ENCODE data around the gene KRT84.
"Not testable (repeated sequence)": the region's sequence is repeated elsewhere in the genome, so short reads cannot be mapped to it uniquely, and the experiment has no call there.

Gene KRT84

GRCh38 chr12:52410589-52411248 lies 25.3 kb upstream of the KRT84 start:
- DNase-seq (ENCODE audit: low spot score): not testable (repeated sequence)

- no peak for DNase-seq (ENCODE audit: low spot score)
Measured at GRCh38 chr12:52407918-52408317, 22.5 kb upstream of the KRT84 start.

- no peak for DNase-seq (ENCODE audit: low spot score)
Measured at GRCh38 chr12:52405922-52406385, 20.5 kb upstream of the KRT84 start, which contains the start of gene KRT82. KRT82 (minus strand) TSS chr12:52406335; CDS start chr12:52406277, 58 bp downstream.

- DNase-seq (ENCODE audit: low spot score): no peak
Measured at GRCh38 chr12:52404951-52405350, 19.5 kb upstream of the KRT84 start.

GRCh38 chr12:52403561-52403960 lies 18.1 kb upstream of the KRT84 start:
- no peak for DNase-seq (ENCODE audit: low spot score)

GRCh38 chr12:52402873-52403540 lies 17.6 kb upstream of the KRT84 start:
- no peak for DNase-seq (ENCODE audit: low spot score)

- DNase-seq (ENCODE audit: low spot score): no peak
Measured at GRCh38 chr12:52402377-52402776, 16.9 kb upstream of the KRT84 start.

- no peak for DNase-seq (ENCODE audit: low spot score)
Measured at GRCh38 chr12:52401926-52402325, 16.5 kb upstream of the KRT84 start.

- no peak for DNase-seq (ENCODE audit: low spot score)
Measured at GRCh38 chr12:52401526-52401925, 16.1 kb upstream of the KRT84 start.

GRCh38 chr12:52400906-52401305 lies 15.5 kb upstream of the KRT84 start:
- no peak for DNase-seq (ENCODE audit: low spot score)

- DNase-seq (ENCODE audit: low spot score): no peak
Measured at GRCh38 chr12:52399756-52400155, 14.3 kb upstream of the KRT84 start.

GRCh38 chr12:52398176-52398575 lies 12.7 kb upstream of the KRT84 start:
- no peak for DNase-seq (ENCODE audit: low spot score)

GRCh38 chr12:52396656-52397055 lies 11.2 kb upstream of the KRT84 start:
- no peak for DNase-seq (ENCODE audit: low spot score)

- DNase-seq (ENCODE audit: low spot score): peak; percentile 61
Measured at GRCh38 chr12:52395761-52396434, 10.4 kb upstream of the KRT84 start.

- no peak for DNase-seq (ENCODE audit: low spot score)
Measured at GRCh38 chr12:52394836-52395405, 9.5 kb upstream of the KRT84 start.

GRCh38 chr12:52392465-52393007 lies 7.1 kb upstream of the KRT84 start:
- DNase-seq (ENCODE audit: low spot score): no peak

- no peak for DNase-seq (ENCODE audit: low spot score)
Measured at GRCh38 chr12:52391618-52392002, 6.2 kb upstream of the KRT84 start.

- DNase-seq (ENCODE audit: low spot score): peak; percentile 52
Measured at GRCh38 chr12:52390739-52391617, 5.5 kb upstream of the KRT84 start.

GRCh38 chr12:52389313-52390207 lies 4.1 kb upstream of the KRT84 start:
- no peak for DNase-seq (ENCODE audit: low spot score)

GRCh38 chr12:52387859-52388258 lies 2.4 kb upstream of the KRT84 start:
- no peak for DNase-seq (ENCODE audit: low spot score)
